Right atrium auricular region (tissue), 2 donors: ENCODE measurements around the gene RAPGEF4. TPM values are rescaled to one million over a fixed set of nuclear protein-coding genes. Genes with fewer than 3 reads are reported as not detected.
A peak's percentile ranks its signal among the peaks of the same experiment; 100 is the strongest.

ENCODE experiments used
- DNase-seq: peaks from one replicate; pipeline ENCODE4 v3.0.0-alpha.2; 2019; ENCODE audit warnings: low spot score
- H3K27ac ChIP-seq, 2 donors: fragments of 200-600 bp; sonication (generic); 1 replicate in 1 of 2; 2 replicates in 1 of 2; pipeline ENCODE4 v1.5.1; 2016 to 2019
- H3K27me3 ChIP-seq, 2 donors: fragments of 200-600 bp; sonication (generic); one replicate each; pipeline versions ENCODE4 v1.5.1 to v1.6.0; 2017 to 2019
- H3K36me3 ChIP-seq: fragments of 200-600 bp; sonication (generic); one replicate; pipeline ENCODE4 v1.5.1; 2016
- H3K4me1 ChIP-seq, 2 donors: fragments of 200-600 bp; sonication (generic); one replicate each; pipeline versions ENCODE4 v1.5.1 to v1.6.0; 2017 to 2019
- H3K4me3 ChIP-seq, 2 donors: fragments of 200-600 bp; sonication (generic); 1 replicate in 1 of 2; 2 replicates in 1 of 2; pipeline ENCODE4 v1.5.1; 2017 to 2019; ENCODE audit warnings: mild to moderate bottlenecking in 1 of 2, moderate library complexity in 1 of 2
- H3K9me3 ChIP-seq, 2 donors: fragments of 200-600 bp; sonication (generic); one replicate each; pipeline ENCODE4 v1.5.1; 2019
- total RNA-seq, 2 donors: library from RNA; depleted of rRNA; stranded (reverse); fragments of >200 nt; gene quantifications; one replicate each; pipeline ENCODE4 v1.1.0, GENCODE V29; 2016
- TF ChIP-seq, protein P1 (sequence below), 2 donors: fragments of 200-600 bp; sonication (generic); IDR thresholded peaks; one replicate each; pipeline ENCODE4 v1.5.1; 2019; ENCODE audit warnings: antibody characterized with exemption in 2 of 2

The RAPGEF4 gene
- total RNA-seq, 2 donors from 2014 or later = 6.2 to 14.1 TPM

DNA sequence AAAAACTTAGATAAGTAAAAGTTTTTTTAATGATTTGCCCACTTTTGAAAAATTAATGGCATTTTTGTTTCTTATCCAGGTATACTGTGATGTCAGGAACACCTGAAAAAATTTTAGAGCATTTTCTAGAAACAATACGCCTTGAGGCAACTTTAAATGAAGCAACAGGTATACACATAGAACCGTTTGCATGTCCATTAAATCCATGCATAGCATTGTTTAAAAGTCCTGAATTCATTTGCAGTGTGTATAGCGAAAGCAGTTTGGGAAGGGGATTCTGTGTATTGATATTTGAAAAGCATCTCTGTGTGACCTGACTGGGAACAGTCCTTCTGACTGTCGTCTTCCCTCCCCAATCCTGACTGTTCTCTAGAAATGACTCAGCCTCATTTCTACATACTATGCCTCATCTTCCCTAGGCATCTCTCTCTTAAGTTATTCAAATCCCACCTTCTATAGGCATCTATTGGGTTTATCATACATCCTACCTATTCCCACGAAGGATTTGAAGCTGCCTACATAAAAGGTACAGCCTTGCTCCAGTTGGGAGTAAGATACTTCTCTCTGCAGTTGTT is 260.8 kb downstream of the RAPGEF4 start:
- TF ChIP-seq, protein P1, sequence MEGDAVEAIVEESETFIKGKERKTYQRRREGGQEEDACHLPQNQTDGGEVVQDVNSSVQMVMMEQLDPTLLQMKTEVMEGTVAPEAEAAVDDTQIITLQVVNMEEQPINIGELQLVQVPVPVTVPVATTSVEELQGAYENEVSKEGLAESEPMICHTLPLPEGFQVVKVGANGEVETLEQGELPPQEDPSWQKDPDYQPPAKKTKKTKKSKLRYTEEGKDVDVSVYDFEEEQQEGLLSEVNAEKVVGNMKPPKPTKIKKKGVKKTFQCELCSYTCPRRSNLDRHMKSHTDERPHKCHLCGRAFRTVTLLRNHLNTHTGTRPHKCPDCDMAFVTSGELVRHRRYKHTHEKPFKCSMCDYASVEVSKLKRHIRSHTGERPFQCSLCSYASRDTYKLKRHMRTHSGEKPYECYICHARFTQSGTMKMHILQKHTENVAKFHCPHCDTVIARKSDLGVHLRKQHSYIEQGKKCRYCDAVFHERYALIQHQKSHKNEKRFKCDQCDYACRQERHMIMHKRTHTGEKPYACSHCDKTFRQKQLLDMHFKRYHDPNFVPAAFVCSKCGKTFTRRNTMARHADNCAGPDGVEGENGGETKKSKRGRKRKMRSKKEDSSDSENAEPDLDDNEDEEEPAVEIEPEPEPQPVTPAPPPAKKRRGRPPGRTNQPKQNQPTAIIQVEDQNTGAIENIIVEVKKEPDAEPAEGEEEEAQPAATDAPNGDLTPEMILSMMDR (IDR thresholded peaks at IDR 0.05) = no peak
- no peaks in the 10 kb centered on the region for H3K9me3 ChIP-seq
- no peak overlapping the region for H3K27ac ChIP-seq

DNA sequence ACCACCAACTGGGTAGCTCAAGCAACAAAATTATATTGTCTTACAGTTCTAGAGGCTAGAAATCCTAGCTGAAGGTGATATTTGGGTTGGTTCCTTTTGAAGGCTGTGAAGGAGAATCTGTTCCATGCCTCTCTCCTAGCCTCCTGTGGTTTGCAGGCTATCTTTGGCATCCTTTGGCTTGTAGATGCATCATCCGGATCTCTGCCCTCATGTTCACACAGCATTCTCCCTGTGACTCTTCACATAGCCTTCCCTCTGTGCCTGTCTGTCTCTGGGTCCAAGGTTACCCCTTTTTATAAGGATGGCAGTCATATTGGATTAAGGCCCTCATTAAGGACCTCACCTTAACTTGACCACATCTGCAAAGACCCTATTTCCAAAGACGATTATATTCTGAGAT is 261.4 kb downstream of the RAPGEF4 start:
- no peak for DNase-seq
- Histone ChIP-seq H3K4me3 (no peak overlapping the region), H3K27me3 (no peaks in the 10 kb centered on the region), H3K27ac (no peak overlapping the region), H3K9me3 (no peaks in the 10 kb centered on the region), H3K36me3 (peaks cover 4% of the 10 kb centered on the region), H3K4me1 (peaks cover 0 to 27% of the 10 kb centered on the region in 2 donors)
- TF ChIP-seq, protein P1 (IDR thresholded peaks at IDR 0.05) = no peak

More for the DNA sequence above, 260.8 kb downstream of the RAPGEF4 start:
- Histone ChIP-seq H3K36me3 (peaks cover 4% of the 10 kb centered on the region), H3K4me3 (no peak overlapping the region), H3K27me3 (no peaks in the 10 kb centered on the region), H3K4me1 (peaks cover 0 to 26% of the 10 kb centered on the region in 2 donors)
- DNase-seq = no peak

DNA sequence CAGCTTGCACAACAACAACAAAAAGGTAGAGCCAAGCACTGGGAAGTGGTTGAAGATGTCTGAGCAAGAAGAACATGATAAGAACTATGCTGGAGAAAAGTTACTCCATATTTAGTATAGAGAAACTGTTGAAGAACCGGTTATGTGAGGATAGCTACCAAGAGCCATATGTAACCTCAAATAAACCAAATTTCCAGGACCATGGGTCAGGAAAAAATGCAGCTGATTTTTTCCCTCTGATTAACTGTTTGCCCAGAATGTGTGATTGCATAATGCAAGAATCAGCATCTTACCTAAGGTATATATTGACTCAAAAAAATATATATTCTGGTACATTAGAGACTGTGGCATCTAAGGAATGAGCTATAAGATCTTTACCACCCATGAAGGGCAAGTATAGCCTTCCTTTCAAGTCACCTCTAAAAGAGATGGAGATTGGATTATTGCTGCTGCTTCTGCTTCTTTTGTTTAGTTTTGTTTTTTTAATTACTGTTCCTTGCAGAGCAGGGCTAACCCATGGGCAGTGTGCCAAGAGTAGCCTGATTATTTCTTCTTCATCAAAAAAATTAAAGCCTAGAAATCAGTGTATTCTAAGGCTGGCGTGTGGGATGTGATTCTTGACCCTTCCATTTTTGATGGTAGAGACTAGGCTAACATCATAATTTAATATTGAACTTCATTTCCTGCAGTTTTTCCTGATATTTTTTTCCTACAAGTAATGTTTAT is 263.1 kb downstream of the RAPGEF4 start:
- TF ChIP-seq, protein P1 (IDR thresholded peaks at IDR 0.05) = no peak
- peak overlapping the region in 1 of 2 donors; percentile 54 for H3K27ac ChIP-seq
- DNase-seq = no peak

DNA sequence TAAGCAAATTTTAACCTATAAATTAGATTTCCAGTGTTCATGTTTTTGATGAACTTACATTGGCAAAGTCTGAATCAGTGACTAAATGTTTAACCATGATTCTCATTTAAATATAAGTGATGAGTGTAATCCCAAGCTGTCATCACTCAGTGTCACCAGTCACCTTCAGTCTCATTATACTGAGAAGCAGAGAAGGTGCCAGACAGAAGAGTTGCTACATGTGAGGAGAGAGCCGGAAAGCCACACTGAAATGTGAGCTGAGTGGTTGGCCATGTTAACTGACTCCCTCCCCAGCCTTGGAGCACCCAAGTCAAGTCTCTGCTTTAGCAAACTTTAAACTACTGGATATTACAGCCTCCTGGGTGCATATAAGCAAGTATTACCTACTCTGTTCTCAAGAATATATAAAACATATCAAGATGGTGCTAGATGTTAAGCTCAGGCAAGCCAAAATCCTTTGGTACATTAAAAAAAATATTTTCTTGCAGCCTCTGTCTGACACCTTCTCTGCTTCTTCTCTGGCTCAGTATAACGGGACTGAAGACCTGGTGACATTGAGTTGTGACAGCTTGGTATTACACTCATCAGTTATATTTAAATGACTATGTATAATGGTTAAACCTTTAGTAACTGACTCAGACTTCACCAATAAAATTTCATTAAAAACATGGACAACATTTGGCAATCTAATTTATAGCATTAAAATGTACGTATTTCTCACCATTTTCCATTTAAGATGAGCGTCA is 264.2 kb downstream of the RAPGEF4 start:
- Histone ChIP-seq H3K36me3 (peaks cover 4% of the 10 kb centered on the region), H3K27me3 (no peaks in the 10 kb centered on the region), H3K27ac (peak overlapping the region in 1 of 2 donors; percentile 54), H3K9me3 (no peaks in the 10 kb centered on the region), H3K4me3 (no peak overlapping the region), H3K4me1 (peaks cover 0 to 27% of the 10 kb centered on the region in 2 donors)
- no peak for DNase-seq
- TF ChIP-seq, protein P1 (IDR thresholded peaks at IDR 0.05) = no peak

More for the DNA sequence above, 263.1 kb downstream of the RAPGEF4 start:
- Histone ChIP-seq H3K9me3 (no peaks in the 10 kb centered on the region), H3K4me1 (peaks cover 0 to 27% of the 10 kb centered on the region in 2 donors), H3K4me3 (no peak overlapping the region), H3K27me3 (no peaks in the 10 kb centered on the region), H3K36me3 (peaks cover 4% of the 10 kb centered on the region)

DNA sequence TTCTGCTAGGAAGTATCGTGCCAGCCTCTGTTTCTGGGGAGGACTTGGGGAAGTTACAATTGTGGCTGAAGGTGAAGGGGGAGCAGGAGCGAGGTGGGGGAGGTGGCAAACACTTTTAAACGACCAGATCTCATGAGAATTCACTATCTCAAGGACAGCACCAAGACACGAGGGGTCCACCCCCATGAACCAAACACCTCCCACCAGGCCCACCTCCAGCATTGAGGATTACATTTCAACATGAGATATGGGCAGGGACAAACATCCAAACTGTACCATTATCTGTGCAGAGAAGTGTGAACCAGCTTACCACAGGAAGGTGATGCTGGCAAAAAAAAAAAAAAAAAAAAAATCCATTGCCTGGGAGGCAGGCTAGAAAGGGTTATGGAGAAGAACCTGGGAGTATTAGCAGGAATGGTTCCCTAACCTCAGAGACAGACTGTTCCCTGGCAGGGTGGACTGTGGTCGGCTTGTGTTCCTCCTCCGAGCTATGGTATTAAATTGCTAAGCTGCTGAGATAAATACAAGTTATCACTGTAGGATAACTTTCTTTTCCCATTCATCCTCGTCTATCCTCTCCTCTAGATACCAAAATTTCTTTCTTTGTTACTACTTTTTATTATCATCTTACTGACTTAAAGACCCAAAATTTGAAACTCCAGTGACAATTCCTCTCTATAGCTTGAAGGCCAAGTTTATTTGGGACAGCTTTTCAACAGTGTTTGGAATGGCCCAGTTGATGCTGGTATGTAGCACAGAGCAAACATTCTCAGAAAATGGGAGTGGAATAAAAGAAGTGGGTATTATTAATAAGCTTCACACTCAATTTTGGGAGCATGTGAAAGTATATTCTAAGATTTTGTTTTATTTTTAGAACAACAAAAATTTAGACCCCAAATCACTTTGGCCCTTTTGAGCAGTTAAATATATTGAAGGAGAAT is 266.3 kb downstream of the RAPGEF4 start:
- peaks cover 0 to 15% of the 10 kb centered on the region in 2 donors for H3K4me1 ChIP-seq
- TF ChIP-seq, protein P1 (IDR thresholded peaks at IDR 0.05) = no peak
- H3K27ac ChIP-seq = peak overlapping the region in 1 of 2 donors; percentile 15
- no peak for DNase-seq
- no peaks in the 10 kb centered on the region for H3K27me3 ChIP-seq
- no peak overlapping the region for H3K4me3 ChIP-seq
- peaks cover 2% of the 10 kb centered on the region for H3K36me3 ChIP-seq
- H3K9me3 ChIP-seq = no peaks in the 10 kb centered on the region
